ENCODE measurements around the gene LRRC14B. TPM values are rescaled to one million over a fixed set of nuclear protein-coding genes. Genes with fewer than 3 reads are reported as not detected.

The LRRC14B gene
- total and polyA plus RNA-seq, 10 donors, result 0.10 TPM; not detected in 9

GRCh38 chr5:188488-189481 is 2.5 kb upstream of the LRRC14B start:
- Histone ChIP-seq H3K9me3 (no peaks in the 10 kb centered on the region), H3K4me1 (peaks cover 0 to 28% (median 24%) of the 10 kb centered on the region in 6 donors), H3K27me3 (replicated peaks in 1 of 7) (peaks cover 0 to 56% (median 14%) of the 10 kb centered on the region in 7 donors), H3K36me3 (no peaks in the 10 kb centered on the region), H3K4me3 (peak overlapping the region in 1 of 8 donors; percentile 39), H3K27ac (no peak overlapping the region)
- WGBS, 5 donors, result 34 to 45% (median 39%) methylated on average over 24 to 37 of the region's 37 CpGs
- intact Hi-C loops (cut with DNase I; ENCODE audit: low total_unique reads), result no loop called here
- peak; percentile 95 for DNase-seq
- TF ChIP-seq POLR2A (IDR thresholded peaks at IDR 0.05) (no peak), CTCF (IDR thresholded peaks at IDR 0.05 in 8 of 11, conservative IDR thresholded peaks at IDR 0.05 in 3 of 11) (peak; percentile 89 to 99 (median 97)), POLR2AphosphoS5 (IDR thresholded peaks at IDR 0.05) (peak; percentile 62 to 75 (median 69))

DNA sequence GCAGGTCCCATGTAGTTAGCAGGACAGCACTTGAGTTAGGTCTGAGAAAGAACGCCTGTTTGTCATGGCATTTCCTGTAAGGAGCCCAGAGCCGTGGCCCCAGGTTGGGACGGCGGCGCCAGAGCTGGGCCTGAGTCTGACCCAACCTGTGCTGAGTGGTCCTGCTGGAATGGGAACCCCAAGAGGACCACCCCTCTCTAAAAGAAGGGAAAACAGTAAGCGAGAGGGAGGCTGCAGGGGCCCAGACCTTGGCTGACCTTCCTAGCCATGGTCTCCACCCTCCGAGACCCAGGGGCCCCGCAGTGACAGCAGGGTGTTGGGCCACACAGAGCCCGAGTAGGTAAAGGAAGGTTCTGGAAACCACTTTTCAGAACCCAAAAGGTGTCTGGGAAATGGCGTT is 1.8 kb upstream of the LRRC14B start:
- intact Hi-C loops (cut with DNase I; ENCODE audit: low total_unique reads), result no loop called here
- peaks cover 0 to 56% (median 14%) of the 10 kb centered on the region in 7 donors for H3K27me3 ChIP-seq (replicated peaks in 1 of 7)
- 85 to 96% (median 88%) methylated on average over 9 to 10 of the region's 10 CpGs for WGBS, 5 donors
- no peak overlapping the region for H3K4me3 ChIP-seq
- H3K36me3 ChIP-seq, result no peaks in the 10 kb centered on the region
- peak; percentile 59 for DNase-seq
- no peaks in the 10 kb centered on the region for H3K9me3 ChIP-seq
- TF ChIP-seq POLR2AphosphoS5 (IDR thresholded peaks at IDR 0.05), result no peak
- no peak for TF ChIP-seq POLR2A (IDR thresholded peaks at IDR 0.05)
- H3K4me1 ChIP-seq, result peaks cover 0 to 28% (median 24%) of the 10 kb centered on the region in 6 donors
- no peak overlapping the region for H3K27ac ChIP-seq

- H3K4me3 ChIP-seq, result no peak overlapping the region
- peaks cover 0 to 56% (median 14%) of the 10 kb centered on the region in 7 donors for H3K27me3 ChIP-seq (replicated peaks in 1 of 7)
- peak; percentile 65 for DNase-seq
- H3K27ac ChIP-seq, result no peak overlapping the region
- WGBS, 5 donors, result 71 to 83% (median 78%) methylated on average over 11 of the region's 11 CpGs
- H3K36me3 ChIP-seq, result no peaks in the 10 kb centered on the region
- TF ChIP-seq CTCF (IDR thresholded peaks at IDR 0.05 in 8 of 11, conservative IDR thresholded peaks at IDR 0.05 in 3 of 11), result no peak
- TF ChIP-seq POLR2A (IDR thresholded peaks at IDR 0.05), result no peak
- TF ChIP-seq POLR2AphosphoS5 (IDR thresholded peaks at IDR 0.05), result no peak
- intact Hi-C loops (cut with DNase I; ENCODE audit: low total_unique reads), result no loop called here
- H3K9me3 ChIP-seq, result no peaks in the 10 kb centered on the region
- H3K4me1 ChIP-seq, result peaks cover 0 to 28% (median 24%) of the 10 kb centered on the region in 6 donors
These were observed 1.3 kb upstream of the LRRC14B start for GRCh38 chr5:189976-190365.

DNA sequence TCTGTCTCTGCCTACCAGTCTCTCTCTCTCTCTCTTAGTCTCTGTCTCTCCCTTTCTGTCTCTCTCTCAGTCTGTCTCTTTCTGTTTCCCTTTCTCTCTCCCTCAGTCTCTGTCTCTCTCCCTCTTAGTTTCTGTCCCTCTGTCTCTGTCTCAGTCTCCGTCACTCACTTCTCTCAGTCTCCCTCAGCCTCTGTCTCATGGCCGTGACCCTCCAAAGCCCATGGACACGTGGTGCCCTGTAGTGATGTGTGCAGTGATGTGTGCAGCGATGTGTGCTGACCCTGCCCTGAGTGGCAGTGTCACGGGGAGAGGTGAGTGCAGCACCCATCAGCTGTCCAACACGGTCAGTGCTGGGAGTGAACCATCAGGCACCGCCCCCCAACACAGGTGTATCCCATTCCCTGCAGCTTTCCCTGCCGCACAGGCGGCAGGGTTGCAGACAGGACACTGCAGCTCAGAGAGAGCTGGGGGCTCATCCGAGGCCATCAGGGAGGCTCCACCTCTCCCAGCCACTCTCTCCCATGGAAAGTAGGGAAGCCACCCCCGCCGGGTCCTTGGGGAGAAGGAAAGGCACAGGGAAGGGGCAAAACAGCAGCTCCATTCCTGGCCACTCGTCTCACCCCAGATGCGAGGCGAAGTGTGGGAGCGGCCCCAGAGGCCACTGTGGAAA is 794 bp upstream of the LRRC14B start:
- 52 to 75% (median 65%) methylated on average over 15 to 16 of the region's 16 CpGs for WGBS, 5 donors
- H3K9me3 ChIP-seq, result no peaks in the 10 kb centered on the region
- peaks cover 0 to 56% (median 14%) of the 10 kb centered on the region in 7 donors for H3K27me3 ChIP-seq (replicated peaks in 1 of 7)
- no peaks in the 10 kb centered on the region for H3K36me3 ChIP-seq
- no peak overlapping the region for H3K27ac ChIP-seq
- peak overlapping the region in 1 of 8 donors; percentile 57 for H3K4me3 ChIP-seq
- intact Hi-C loops (cut with DNase I; ENCODE audit: low total_unique reads), result no loop called here
- no peak for TF ChIP-seq POLR2AphosphoS5 (IDR thresholded peaks at IDR 0.05)
- TF ChIP-seq POLR2A (IDR thresholded peaks at IDR 0.05), result no peak
- TF ChIP-seq CTCF (IDR thresholded peaks at IDR 0.05 in 8 of 11, conservative IDR thresholded peaks at IDR 0.05 in 3 of 11), result no peak
- H3K4me1 ChIP-seq, result peaks cover 0 to 28% (median 24%) of the 10 kb centered on the region in 6 donors
- DNase-seq, result no peak

All from spleen (tissue), 11 donors.